Measurements from ENCODE around the gene CPNE1. TPM values are rescaled to one million over a fixed set of nuclear protein-coding genes. Genes with fewer than 3 reads are reported as not detected.

Gene CPNE1
- total and polyA plus RNA-seq, 2 of the 8 experiments (the other 6 are each of a cell fraction or from before 2014, with no cell fraction given), result 294 to 346 TPM

GRCh38 chr20:35586751-35587425 lies 77.8 kb downstream of the CPNE1 start:
- no peak overlapping the region for H3K4me3 ChIP-seq (ENCODE audit: extremely low read depth in 1 of 4, insufficient read depth in 2 of 4, low read depth in 3 of 4, low read length in 4 of 4)
- WGBS, 2 experiments (ENCODE audit: extremely low coverage in 1 of 2, insufficient coverage in 1 of 2, insufficient read length in 1 of 2, insufficient replicate concordance in 2 of 2, low coverage in 1 of 2, low lambda C conversion rate in 2 of 2, missing lambda C conversion rate in 1 of 2), result 91% methylated on average over 6 of the region's 6 CpGs; no CpG with 5 or more reads in 1 of the 2 experiments
- H3K36me3 ChIP-seq (ENCODE audit: control insufficient read depth in 2 of 4, insufficient read depth in 4 of 4, low read length in 3 of 4), result no peaks in the 10 kb centered on the region
- no peak overlapping the region for H3K4ac ChIP-seq (replicated peaks; ENCODE audit: insufficient read length, low read depth, low read length)
- no peak overlapping the region for H3K9ac ChIP-seq (replicated peaks in 1 of 4; ENCODE audit: extremely low read depth in 1 of 4, low read depth in 3 of 4, low read length in 3 of 4)
- CTCF ChIA-PET (ENCODE audit: partially characterized antibody), result interaction anchor here (1.0 to 1.4 kb wide), 3 partner anchors 13 to 27 kb away, joined by 3 read pairs; no protein-coding TSS in a partner anchor
- H2AFZ ChIP-seq (ENCODE audit: low read length), result no peak overlapping the region
- H3K4me2 ChIP-seq (ENCODE audit: insufficient read depth in 1 of 2, low read depth in 2 of 2, low read length in 2 of 2), result no peak overlapping the region
- no peak overlapping the region for H2BK12ac ChIP-seq (ENCODE audit: low read depth, low read length)
- DNase-seq (ENCODE audit: low read depth in 1 of 2, low spot score in 2 of 2), result no peak
- POLR2A ChIA-PET (ENCODE audit: partially characterized antibody), result no interaction called here
- no peak overlapping the region for H3K27ac ChIP-seq (ENCODE audit: low read depth, low read length)
- peaks cover 3% of the 10 kb centered on the region; the same call in 1 of the 2 replicates for H3K23me2 ChIP-seq (ENCODE audit: low read depth, low read length)
- H2AK5ac ChIP-seq (ENCODE audit: low read depth, low read length), result no peak overlapping the region
- H2BK15ac ChIP-seq (ENCODE audit: low read length), result no peak overlapping the region
- H3K4me1 ChIP-seq (replicated peaks in 1 of 4; ENCODE audit: control insufficient read depth in 3 of 4, insufficient read depth in 4 of 4, low read length in 3 of 4), result no peaks in the 10 kb centered on the region
- H3K18ac ChIP-seq (ENCODE audit: extremely low read depth, low read length), result no peak overlapping the region
- H4K20me1 ChIP-seq (replicated peaks in 1 of 2; ENCODE audit: control insufficient read depth in 1 of 2, insufficient read depth in 2 of 2, low read length in 2 of 2), result no peaks in the 10 kb centered on the region
- no peak overlapping the region for H2BK20ac ChIP-seq (ENCODE audit: low read length)
- no peak for FAIRE-seq
- no peak overlapping the region for H3K14ac ChIP-seq (ENCODE audit: insufficient read length)
- H3K79me2 ChIP-seq (ENCODE audit: control insufficient read depth in 1 of 2, insufficient read depth in 2 of 2, low read length in 2 of 2), result no peaks in the 10 kb centered on the region
- no peak overlapping the region for H4K8ac ChIP-seq (ENCODE audit: extremely low read depth, insufficient read depth, low read length)
- H2BK5ac ChIP-seq (ENCODE audit: low read depth, low read length), result no peak overlapping the region
- no peaks in the 10 kb centered on the region for H3K27me3 ChIP-seq (replicated peaks in 1 of 4; ENCODE audit: control insufficient read depth in 3 of 4, extremely low read depth in 1 of 4, insufficient read depth in 3 of 4, low read length in 3 of 4)
- no peak overlapping the region for H4K91ac ChIP-seq (replicated peaks; ENCODE audit: insufficient read length, low read length)
- no peak overlapping the region for H3K23ac ChIP-seq (ENCODE audit: insufficient read length)
- H3K79me1 ChIP-seq (ENCODE audit: low read depth, low read length), result no peaks in the 10 kb centered on the region
- no peaks in the 10 kb centered on the region for H3K9me3 ChIP-seq (ENCODE audit: insufficient read depth in 2 of 2, low read depth in 1 of 2, low read length in 1 of 2)
- no peak overlapping the region for H2BK120ac ChIP-seq (replicated peaks; ENCODE audit: low read depth, low read length)
- H3K56ac ChIP-seq (replicated peaks; ENCODE audit: insufficient read length, low read depth, low read length), result no peak overlapping the region
- no peak overlapping the region for H4K5ac ChIP-seq (ENCODE audit: insufficient read length, low read depth, low read length)
- TF ChIP-seq SP2 (IDR thresholded peaks at IDR 0.05; ENCODE audit: low read length), result no peak
- TF ChIP-seq GTF2F1 (IDR thresholded peaks at IDR 0.05; ENCODE audit: borderline replicate concordance, low read depth, low read length), result no peak
- no peak for TF ChIP-seq TCF12 (IDR thresholded peaks at IDR 0.05; ENCODE audit: low read depth, low read length)
- TF ChIP-seq TBP (IDR thresholded peaks at IDR 0.05; ENCODE audit: low read depth, low read length), result no peak
- TF ChIP-seq CTCF (IDR thresholded peaks at IDR 0.05; ENCODE audit: control extremely low read depth in 1 of 3, insufficient read depth in 1 of 3, low read depth in 1 of 3, low read length in 3 of 3), result no peak
- TF ChIP-seq MAFK (IDR thresholded peaks at IDR 0.05; ENCODE audit: low read depth, low read length), result no peak
- TF ChIP-seq ATF2 (IDR thresholded peaks at IDR 0.05; ENCODE audit: low read length), result no peak
- no peak for TF ChIP-seq ZNF274 (IDR thresholded peaks at IDR 0.05; ENCODE audit: borderline replicate concordance, extremely low read depth, low read length)
- TF ChIP-seq RFX5 (IDR thresholded peaks at IDR 0.05; ENCODE audit: borderline replicate concordance, low read depth, low read length), result no peak
